ENCODE data around the gene KMO.

DNA sequence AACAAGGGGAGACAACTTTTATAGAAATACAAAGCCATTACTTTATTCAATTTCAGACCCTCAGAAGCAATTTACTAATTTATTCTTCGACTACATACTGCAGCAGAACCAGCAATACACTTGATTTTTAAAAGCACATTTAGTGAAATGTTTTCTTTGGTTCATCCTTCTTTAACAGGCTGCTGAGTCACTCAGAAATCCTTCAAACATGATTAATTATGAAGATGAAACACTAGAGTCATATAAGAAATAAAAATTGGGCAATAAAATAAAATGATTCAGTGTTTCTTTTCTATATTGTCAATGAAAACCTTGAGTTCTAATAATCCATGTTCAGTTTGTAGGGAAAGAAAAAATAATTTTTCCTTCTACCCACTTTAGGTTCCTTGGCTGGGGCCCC lies 61.0 kb downstream of the KMO start:
- TF ChIP-seq, protein P1, sequence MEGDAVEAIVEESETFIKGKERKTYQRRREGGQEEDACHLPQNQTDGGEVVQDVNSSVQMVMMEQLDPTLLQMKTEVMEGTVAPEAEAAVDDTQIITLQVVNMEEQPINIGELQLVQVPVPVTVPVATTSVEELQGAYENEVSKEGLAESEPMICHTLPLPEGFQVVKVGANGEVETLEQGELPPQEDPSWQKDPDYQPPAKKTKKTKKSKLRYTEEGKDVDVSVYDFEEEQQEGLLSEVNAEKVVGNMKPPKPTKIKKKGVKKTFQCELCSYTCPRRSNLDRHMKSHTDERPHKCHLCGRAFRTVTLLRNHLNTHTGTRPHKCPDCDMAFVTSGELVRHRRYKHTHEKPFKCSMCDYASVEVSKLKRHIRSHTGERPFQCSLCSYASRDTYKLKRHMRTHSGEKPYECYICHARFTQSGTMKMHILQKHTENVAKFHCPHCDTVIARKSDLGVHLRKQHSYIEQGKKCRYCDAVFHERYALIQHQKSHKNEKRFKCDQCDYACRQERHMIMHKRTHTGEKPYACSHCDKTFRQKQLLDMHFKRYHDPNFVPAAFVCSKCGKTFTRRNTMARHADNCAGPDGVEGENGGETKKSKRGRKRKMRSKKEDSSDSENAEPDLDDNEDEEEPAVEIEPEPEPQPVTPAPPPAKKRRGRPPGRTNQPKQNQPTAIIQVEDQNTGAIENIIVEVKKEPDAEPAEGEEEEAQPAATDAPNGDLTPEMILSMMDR (IDR thresholded peaks at IDR 0.05; ENCODE audit: low read depth, low read length, missing input control) = no peak
- TF ChIP-seq EGR1 (IDR thresholded peaks at IDR 0.05; ENCODE audit: low read depth in 2 of 2) = no peak
- TF ChIP-seq, protein P2, sequence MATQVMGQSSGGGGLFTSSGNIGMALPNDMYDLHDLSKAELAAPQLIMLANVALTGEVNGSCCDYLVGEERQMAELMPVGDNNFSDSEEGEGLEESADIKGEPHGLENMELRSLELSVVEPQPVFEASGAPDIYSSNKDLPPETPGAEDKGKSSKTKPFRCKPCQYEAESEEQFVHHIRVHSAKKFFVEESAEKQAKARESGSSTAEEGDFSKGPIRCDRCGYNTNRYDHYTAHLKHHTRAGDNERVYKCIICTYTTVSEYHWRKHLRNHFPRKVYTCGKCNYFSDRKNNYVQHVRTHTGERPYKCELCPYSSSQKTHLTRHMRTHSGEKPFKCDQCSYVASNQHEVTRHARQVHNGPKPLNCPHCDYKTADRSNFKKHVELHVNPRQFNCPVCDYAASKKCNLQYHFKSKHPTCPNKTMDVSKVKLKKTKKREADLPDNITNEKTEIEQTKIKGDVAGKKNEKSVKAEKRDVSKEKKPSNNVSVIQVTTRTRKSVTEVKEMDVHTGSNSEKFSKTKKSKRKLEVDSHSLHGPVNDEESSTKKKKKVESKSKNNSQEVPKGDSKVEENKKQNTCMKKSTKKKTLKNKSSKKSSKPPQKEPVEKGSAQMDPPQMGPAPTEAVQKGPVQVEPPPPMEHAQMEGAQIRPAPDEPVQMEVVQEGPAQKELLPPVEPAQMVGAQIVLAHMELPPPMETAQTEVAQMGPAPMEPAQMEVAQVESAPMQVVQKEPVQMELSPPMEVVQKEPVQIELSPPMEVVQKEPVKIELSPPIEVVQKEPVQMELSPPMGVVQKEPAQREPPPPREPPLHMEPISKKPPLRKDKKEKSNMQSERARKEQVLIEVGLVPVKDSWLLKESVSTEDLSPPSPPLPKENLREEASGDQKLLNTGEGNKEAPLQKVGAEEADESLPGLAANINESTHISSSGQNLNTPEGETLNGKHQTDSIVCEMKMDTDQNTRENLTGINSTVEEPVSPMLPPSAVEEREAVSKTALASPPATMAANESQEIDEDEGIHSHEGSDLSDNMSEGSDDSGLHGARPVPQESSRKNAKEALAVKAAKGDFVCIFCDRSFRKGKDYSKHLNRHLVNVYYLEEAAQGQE (IDR thresholded peaks at IDR 0.05) = no peak
- no peak for TF ChIP-seq JUND (IDR thresholded peaks at IDR 0.05)
- TF ChIP-seq, protein P3, sequence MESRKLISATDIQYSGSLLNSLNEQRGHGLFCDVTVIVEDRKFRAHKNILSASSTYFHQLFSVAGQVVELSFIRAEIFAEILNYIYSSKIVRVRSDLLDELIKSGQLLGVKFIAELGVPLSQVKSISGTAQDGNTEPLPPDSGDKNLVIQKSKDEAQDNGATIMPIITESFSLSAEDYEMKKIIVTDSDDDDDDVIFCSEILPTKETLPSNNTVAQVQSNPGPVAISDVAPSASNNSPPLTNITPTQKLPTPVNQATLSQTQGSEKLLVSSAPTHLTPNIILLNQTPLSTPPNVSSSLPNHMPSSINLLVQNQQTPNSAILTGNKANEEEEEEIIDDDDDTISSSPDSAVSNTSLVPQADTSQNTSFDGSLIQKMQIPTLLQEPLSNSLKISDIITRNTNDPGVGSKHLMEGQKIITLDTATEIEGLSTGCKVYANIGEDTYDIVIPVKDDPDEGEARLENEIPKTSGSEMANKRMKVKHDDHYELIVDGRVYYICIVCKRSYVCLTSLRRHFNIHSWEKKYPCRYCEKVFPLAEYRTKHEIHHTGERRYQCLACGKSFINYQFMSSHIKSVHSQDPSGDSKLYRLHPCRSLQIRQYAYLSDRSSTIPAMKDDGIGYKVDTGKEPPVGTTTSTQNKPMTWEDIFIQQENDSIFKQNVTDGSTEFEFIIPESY (IDR thresholded peaks at IDR 0.05) = no peak
- TF ChIP-seq, protein P4, sequence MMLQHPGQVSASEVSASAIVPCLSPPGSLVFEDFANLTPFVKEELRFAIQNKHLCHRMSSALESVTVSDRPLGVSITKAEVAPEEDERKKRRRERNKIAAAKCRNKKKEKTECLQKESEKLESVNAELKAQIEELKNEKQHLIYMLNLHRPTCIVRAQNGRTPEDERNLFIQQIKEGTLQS (IDR thresholded peaks at IDR 0.05) = no peak
